A673 (cell line): ENCODE data around the gene DSCAM.

Experiments
- CTCF ChIP-seq: fragments of 300-800, 200-600 bp; sonication (generic); conservative IDR thresholded peaks from 2 replicates; pipeline ENCODE4 v1.5.1; 2017; ENCODE audit warnings: low read depth, mild to moderate bottlenecking, antibody characterized with exemption, low read length, moderate library complexity, mixed read lengths
- EZH2 ChIP-seq: fragments of 200-600 bp; sonication (generic); IDR thresholded peaks from 2 replicates; pipeline ENCODE4 v1.6.1; 2017; ENCODE audit warnings: borderline replicate concordance, low read depth, mild to moderate bottlenecking, mixed read lengths, antibody characterized with exemption, low read length; ENCODE audit not compliant: poor library complexity, severe bottlenecking

GRCh38 chr21:40623528-40623927 is 223.4 kb downstream of the DSCAM start:
- TF ChIP-seq CTCF = no peak
- no peak for TF ChIP-seq EZH2
